CD4-positive, alpha-beta memory T cell (primary cell): ENCODE results near the gene CDK14. TPM values are rescaled to one million over a fixed set of nuclear protein-coding genes. Genes with fewer than 3 reads are reported as not detected.

Source experiments
- CTCF ChIA-PET: fragments of 350-600 bp; sonication (Branson Sonifier 250); formaldehyde crosslinking; loops from one replicate; lab custom pipeline; 2021; ENCODE audit warnings: inconsistent platforms; ENCODE audit not compliant: partially characterized antibody; lab: Charles Lee
- POLR2A ChIA-PET: fragments of 350-600 bp; sonication (Branson Sonifier 250); formaldehyde crosslinking; loops from one replicate; lab custom pipeline; 2021; ENCODE audit not compliant: partially characterized antibody; lab: Charles Lee
- DNase-seq, 5 donors: peaks; one replicate each; pipeline versions ENCODE4 v3.0.0 to v3.0.0-alpha.2; 2020 to 2022; ENCODE audit warnings: mixed read lengths in 1 of 5
- H3K27ac ChIP-seq: one replicate; pipeline ENCODE4 v1.7.0; 2013; ENCODE audit warnings: low read depth, low read length
- H3K27me3 ChIP-seq: 2 replicates; pipeline ENCODE4 v1.7.0; 2013; ENCODE audit warnings: mild to moderate bottlenecking, low read length, moderate library complexity; ENCODE audit not compliant: insufficient read depth
- H3K36me3 ChIP-seq: 2 replicates; pipeline ENCODE4 v1.7.0; 2013; ENCODE audit warnings: mild to moderate bottlenecking, low read length, moderate library complexity; ENCODE audit not compliant: insufficient read depth
- H3K4me1 ChIP-seq: 2 replicates; pipeline ENCODE4 v1.7.0; 2013; ENCODE audit warnings: mild to moderate bottlenecking, low read length, moderate library complexity; ENCODE audit not compliant: insufficient read depth
- H3K4me3 ChIP-seq, 2 donors: one replicate each; pipeline ENCODE4 v1.7.0; 2013; ENCODE audit warnings: low read length in 2 of 2, mild to moderate bottlenecking in 1 of 2
- H3K9me3 ChIP-seq, 2 donors: one replicate each; pipeline ENCODE4 v1.7.0; 2013; ENCODE audit warnings: low read length in 2 of 2, control low read depth in 1 of 2; ENCODE audit not compliant: control insufficient read depth in 1 of 2
- H3K27ac Mint-ChIP-seq, 7 donors: one replicate each; pipeline ENCODE4 v1.8.0; 2020 to 2021; ENCODE audit warnings: mixed read lengths in 7 of 7, mild to moderate bottlenecking in 6 of 7, inconsistent platforms in 3 of 7, moderate library complexity in 3 of 7
- H3K27me3 Mint-ChIP-seq, 2 donors: one replicate each; pipeline ENCODE4 v1.8.0; 2020 to 2021; ENCODE audit warnings: mixed read lengths in 2 of 2
- H3K36me3 Mint-ChIP-seq, 2 donors: one replicate each; pipeline ENCODE4 v1.8.0; 2020 to 2021; ENCODE audit warnings: mixed read lengths in 2 of 2, inconsistent platforms in 1 of 2, mild to moderate bottlenecking in 1 of 2
- H3K4me1 Mint-ChIP-seq, 4 donors: one replicate each; pipeline ENCODE4 v1.8.0; 2020 to 2021; ENCODE audit warnings: mixed read lengths in 4 of 4, mild to moderate bottlenecking in 1 of 4
- H3K4me3 Mint-ChIP-seq, 8 donors: one replicate each; pipeline ENCODE4 v1.8.0; 2020 to 2021; ENCODE audit warnings: mixed read lengths in 8 of 8, mild to moderate bottlenecking in 7 of 8, moderate library complexity in 6 of 8, inconsistent platforms in 3 of 8
- H3K9me3 Mint-ChIP-seq, 8 donors: one replicate each; pipeline ENCODE4 v1.8.0; 2020 to 2021; ENCODE audit warnings: mixed read lengths in 8 of 8, mild to moderate bottlenecking in 5 of 8, inconsistent platforms in 3 of 8, moderate library complexity in 1 of 8
- intact Hi-C: fragments of 100-400 bp; cut with micrococcal nuclease; formaldehyde crosslinking; loops from one replicate; pipeline ENCODE4 v1.15.1; 2023
- polyA plus RNA-seq, 2 donors: library from polyadenylated mRNA; unstranded; fragments of 300-500 nt; fragmentation: Illumina TruSeq; gene quantifications; one replicate each; pipeline ENCODE4 v1.2.3, GENCODE V29; 2021
- total RNA-seq, 2 experiments: library from RNA; stranded (reverse); gene quantifications; one replicate each; pipeline ENCODE4 v1.2.3, GENCODE V29; 2021

Gene CDK14
- total and polyA plus RNA-seq, 4 experiments from 2014 or later, result 0.47 to 0.81 (median 0.70) TPM; not detected in 1

DNA sequence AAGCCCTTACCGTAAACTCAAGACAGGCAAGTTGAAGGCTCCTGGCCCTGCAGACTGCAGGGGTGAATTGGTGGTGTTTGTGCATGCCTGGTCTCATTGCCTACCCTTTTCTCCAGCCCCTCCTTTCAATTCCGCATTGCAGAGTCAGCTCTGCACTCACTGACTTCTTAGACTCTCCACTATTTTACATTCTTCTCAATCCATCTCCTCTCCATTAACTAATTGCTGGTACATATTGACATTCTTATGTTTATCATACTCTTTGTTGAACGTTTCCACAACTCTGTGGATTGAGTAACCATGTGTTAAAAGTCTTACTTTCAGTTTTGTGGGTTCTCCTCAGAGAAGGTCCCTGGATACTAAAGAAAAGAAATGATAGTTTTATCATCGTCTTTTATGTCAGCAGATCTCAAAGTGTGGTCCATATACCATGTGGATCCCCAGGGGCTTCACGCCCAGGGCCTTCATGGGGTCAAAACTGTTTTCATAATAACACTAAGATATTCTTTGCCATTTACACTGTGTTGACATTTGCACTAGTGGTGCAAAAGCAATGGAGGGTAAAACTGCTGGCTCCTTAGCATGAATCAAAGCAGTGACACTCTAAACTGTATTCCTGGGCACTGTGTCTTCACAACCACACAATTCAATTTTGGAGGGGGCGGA, 532.7 kb downstream of the CDK14 start:
- intact Hi-C loops, result no loop called here
- Mint-ChIP-seq H3K4me3 (no peak overlapping the region), H3K27ac (no peak overlapping the region), H3K27me3 (peaks cover 0 to 2% of the 10 kb centered on the region in 2 donors), H3K9me3 (peaks cover 0 to 7% (median 2%) of the 10 kb centered on the region in 8 donors), H3K36me3 (no peaks in the 10 kb centered on the region), H3K4me1 (no peaks in the 10 kb centered on the region)
- H3K27ac ChIP-seq, result no peak overlapping the region
- H3K4me1 ChIP-seq, result no peaks in the 10 kb centered on the region
- no peak for DNase-seq
- ChIA-PET POLR2A (no interaction called here), CTCF (no interaction called here)
- H3K9me3 ChIP-seq, result no peaks in the 10 kb centered on the region
- H3K4me3 ChIP-seq, result no peak overlapping the region
- H3K36me3 ChIP-seq, result no peaks in the 10 kb centered on the region
- no peaks in the 10 kb centered on the region for H3K27me3 ChIP-seq

DNA sequence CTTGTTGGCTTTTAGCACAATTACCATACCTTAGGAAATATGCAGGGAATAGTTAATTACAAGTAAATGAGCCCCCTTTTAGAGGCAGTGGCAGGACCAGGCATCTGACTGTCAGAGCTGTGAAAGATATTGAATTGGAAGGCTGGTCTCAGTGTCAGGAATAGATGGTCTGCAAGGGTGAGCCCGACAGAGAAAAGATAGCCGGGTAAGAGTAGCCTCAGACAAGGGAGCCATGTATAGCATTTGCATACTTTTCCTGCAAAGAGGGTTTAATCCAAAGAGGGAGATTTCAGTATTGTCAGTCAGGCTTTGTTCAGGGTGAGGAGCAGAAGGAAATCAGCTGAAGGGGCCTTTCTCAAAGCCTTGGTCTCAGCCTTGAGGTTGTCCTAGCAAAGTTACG, 539.2 kb downstream of the CDK14 start:
- Mint-ChIP-seq H3K27me3 (peaks cover 1 to 2% of the 10 kb centered on the region in 2 donors), H3K4me3 (no peak overlapping the region), H3K4me1 (no peaks in the 10 kb centered on the region), H3K9me3 (peaks cover 0 to 7% (median 0%) of the 10 kb centered on the region in 8 donors), H3K27ac (no peak overlapping the region), H3K36me3 (no peaks in the 10 kb centered on the region)
- no peak overlapping the region for H3K27ac ChIP-seq
- H3K27me3 ChIP-seq, result no peaks in the 10 kb centered on the region
- no peak overlapping the region for H3K4me3 ChIP-seq
- no peaks in the 10 kb centered on the region for H3K36me3 ChIP-seq
- no peak for DNase-seq
- intact Hi-C loops, result no loop called here
- ChIA-PET CTCF (no interaction called here), POLR2A (no interaction called here)
- no peaks in the 10 kb centered on the region for H3K9me3 ChIP-seq
- no peaks in the 10 kb centered on the region for H3K4me1 ChIP-seq

DNA sequence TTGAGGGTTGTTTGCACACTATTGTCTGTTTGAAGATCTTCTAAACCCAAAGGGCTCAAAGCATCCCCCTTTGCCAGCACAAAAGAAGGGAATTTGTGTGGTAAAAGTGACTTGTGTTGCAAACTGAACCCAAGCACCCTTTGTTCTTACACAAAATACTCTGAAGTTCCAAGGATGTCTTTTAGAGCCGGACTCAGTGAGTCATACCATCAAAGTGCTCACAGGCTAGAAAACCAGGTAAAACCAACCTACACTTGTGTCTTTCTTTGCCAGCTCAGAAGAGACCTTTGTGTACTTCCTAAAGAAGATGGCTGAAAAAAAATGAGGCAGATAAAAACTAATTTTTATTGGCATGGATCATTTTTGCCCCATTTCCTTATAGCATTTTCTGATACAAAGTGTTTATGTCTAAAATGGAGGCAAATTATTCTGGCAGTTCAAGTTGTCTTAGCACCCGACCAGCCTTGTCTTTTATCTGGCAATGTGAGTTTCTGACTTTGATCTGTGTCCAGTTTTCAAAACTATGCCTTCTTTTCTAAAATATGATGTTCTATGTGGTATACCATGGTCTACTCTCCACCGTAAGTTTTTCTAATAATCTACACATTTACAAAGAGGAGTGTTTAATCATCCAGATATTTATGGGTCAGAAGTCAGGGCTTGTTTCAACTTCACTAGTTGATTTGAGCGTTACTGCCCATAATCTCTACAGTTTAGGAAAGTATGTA, 539.7 kb downstream of the CDK14 start:
- Mint-ChIP-seq H3K9me3 (peaks cover 0 to 7% (median 0%) of the 10 kb centered on the region in 8 donors), H3K36me3 (no peaks in the 10 kb centered on the region), H3K27me3 (peaks cover 1 to 2% of the 10 kb centered on the region in 2 donors), H3K4me3 (no peak overlapping the region), H3K4me1 (no peaks in the 10 kb centered on the region), H3K27ac (no peak overlapping the region)
- H3K36me3 ChIP-seq, result no peaks in the 10 kb centered on the region
- no peaks in the 10 kb centered on the region for H3K27me3 ChIP-seq
- H3K27ac ChIP-seq, result no peak overlapping the region
- no peaks in the 10 kb centered on the region for H3K4me1 ChIP-seq
- CTCF ChIA-PET, result no interaction called here
- POLR2A ChIA-PET, result no interaction called here
- H3K9me3 ChIP-seq, result no peaks in the 10 kb centered on the region
- no peak overlapping the region for H3K4me3 ChIP-seq
- intact Hi-C loops, result no loop called here
- no peak for DNase-seq

DNA sequence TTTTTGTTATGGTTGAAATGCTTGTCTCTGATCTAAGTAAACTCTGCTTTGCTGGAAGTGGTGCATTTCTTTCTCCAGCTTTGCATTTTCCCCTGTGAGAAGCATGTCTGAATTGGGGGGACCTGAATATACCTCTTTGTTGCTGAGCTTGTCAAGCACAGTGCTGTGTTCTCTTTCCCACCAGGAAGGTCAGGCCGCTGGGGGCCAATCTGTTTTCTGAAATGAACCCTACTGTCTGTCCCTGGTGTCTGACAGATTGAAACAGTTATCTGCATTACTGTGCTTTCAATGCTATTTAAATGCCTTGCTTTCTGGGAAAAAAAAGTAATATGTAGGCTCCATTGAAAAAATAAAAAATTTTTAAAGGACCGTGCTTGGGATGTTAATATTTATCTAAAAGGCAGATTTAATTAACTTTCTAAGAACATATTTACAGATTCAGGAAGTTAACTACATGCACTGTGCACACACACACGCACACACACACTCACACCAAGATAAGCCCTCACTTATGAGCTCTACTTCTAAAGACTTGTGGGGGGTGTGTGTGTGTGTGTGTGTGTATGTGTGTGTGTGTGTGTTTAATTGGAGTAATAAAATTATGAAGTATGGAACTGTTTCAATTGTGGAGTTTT, 541.1 kb downstream of the CDK14 start:
- H3K4me1 ChIP-seq, result no peaks in the 10 kb centered on the region
- intact Hi-C loops, result no loop called here
- POLR2A ChIA-PET, result no interaction called here

DNA sequence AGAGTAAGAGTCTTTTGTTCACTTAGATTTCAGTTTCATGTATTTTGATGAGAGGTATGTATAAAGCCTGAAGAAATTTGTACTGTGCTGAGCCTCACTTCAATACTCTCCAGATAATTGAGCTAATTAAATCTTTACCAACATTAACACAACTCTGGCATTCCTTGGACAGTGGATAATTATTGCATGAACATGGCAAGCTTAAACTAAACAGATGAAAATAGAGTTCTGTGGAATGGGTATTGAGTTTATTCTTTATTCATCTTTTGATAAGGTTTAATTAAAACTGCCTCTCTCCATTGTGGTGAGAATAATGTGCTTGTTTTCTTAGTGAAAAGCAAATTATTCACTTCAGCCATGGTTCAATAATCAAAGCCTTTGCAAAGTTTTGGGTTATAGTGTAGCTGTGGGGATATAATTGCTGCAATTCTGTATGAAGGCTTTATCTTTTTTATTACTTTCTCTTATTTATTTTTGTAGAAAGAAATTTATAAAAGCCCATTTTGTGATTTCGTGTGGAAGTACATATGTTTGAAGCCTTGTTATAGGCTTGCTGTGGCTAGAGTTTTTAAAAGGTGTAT, 541.8 kb downstream of the CDK14 start:
- no peaks in the 10 kb centered on the region for H3K36me3 ChIP-seq
- peaks cover 0 to 4% (median 0%) of the 10 kb centered on the region in 8 donors for H3K9me3 Mint-ChIP-seq
- intact Hi-C loops, result no loop called here

More for the DNA sequence above, 541.1 kb downstream of the CDK14 start:
- Mint-ChIP-seq H3K9me3 (peaks cover 0 to 4% (median 0%) of the 10 kb centered on the region in 8 donors), H3K36me3 (no peaks in the 10 kb centered on the region), H3K4me3 (no peak overlapping the region), H3K4me1 (no peaks in the 10 kb centered on the region), H3K27me3 (peaks cover 0 to 1% of the 10 kb centered on the region in 2 donors), H3K27ac (peak overlapping the region in 1 of 7 donors; percentile 11)
- CTCF ChIA-PET, result no interaction called here
- H3K4me3 ChIP-seq, result no peak overlapping the region
- no peak overlapping the region for H3K27ac ChIP-seq
- H3K27me3 ChIP-seq, result no peaks in the 10 kb centered on the region
- DNase-seq, result no peak
- no peaks in the 10 kb centered on the region for H3K9me3 ChIP-seq
- H3K36me3 ChIP-seq, result no peaks in the 10 kb centered on the region

DNA sequence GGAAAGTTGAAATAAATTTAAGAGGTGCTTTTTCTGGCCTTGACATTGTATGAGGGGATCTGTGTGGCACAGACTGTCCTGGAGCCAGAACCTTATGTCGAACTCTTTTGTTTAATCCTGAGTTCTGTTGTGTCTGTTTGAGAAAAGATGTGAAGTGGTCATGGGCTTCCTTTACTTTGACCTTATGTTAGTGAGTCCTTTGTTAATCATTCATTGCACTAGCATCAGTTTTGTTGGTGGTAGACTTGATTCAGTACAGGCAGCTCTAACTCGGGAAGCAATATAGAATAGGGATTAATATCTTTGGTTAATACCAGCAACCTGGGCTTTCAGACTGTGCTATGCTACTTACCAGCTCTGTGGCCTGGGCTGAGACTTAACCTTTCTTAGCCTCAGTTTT, 544.2 kb downstream of the CDK14 start:
- intact Hi-C loops, result no loop called here
- no peak overlapping the region for H3K4me3 ChIP-seq
- DNase-seq, result no peak
- H3K4me1 Mint-ChIP-seq, result no peaks in the 10 kb centered on the region
- no peaks in the 10 kb centered on the region for H3K27me3 Mint-ChIP-seq
- no peaks in the 10 kb centered on the region for H3K27me3 ChIP-seq
- no peaks in the 10 kb centered on the region for H3K36me3 ChIP-seq
- H3K4me3 Mint-ChIP-seq, result no peak overlapping the region
- peaks cover 0 to 4% (median under 1%) of the 10 kb centered on the region in 8 donors for H3K9me3 Mint-ChIP-seq
- no peaks in the 10 kb centered on the region for H3K36me3 Mint-ChIP-seq
- H3K9me3 ChIP-seq, result no peaks in the 10 kb centered on the region
- CTCF ChIA-PET, result no interaction called here
- no peaks in the 10 kb centered on the region for H3K4me1 ChIP-seq
- POLR2A ChIA-PET, result no interaction called here
- H3K27ac Mint-ChIP-seq, result no peak overlapping the region
- no peak overlapping the region for H3K27ac ChIP-seq

More for the DNA sequence above, 541.8 kb downstream of the CDK14 start:
- Mint-ChIP-seq H3K4me1 (no peaks in the 10 kb centered on the region), H3K27ac (no peak overlapping the region), H3K4me3 (no peak overlapping the region), H3K36me3 (no peaks in the 10 kb centered on the region), H3K27me3 (peaks cover 0 to 1% of the 10 kb centered on the region in 2 donors)
- ChIA-PET CTCF (no interaction called here), POLR2A (no interaction called here)
- Histone ChIP-seq H3K9me3 (no peaks in the 10 kb centered on the region), H3K4me3 (no peak overlapping the region), H3K4me1 (no peaks in the 10 kb centered on the region), H3K27me3 (no peaks in the 10 kb centered on the region), H3K27ac (no peak overlapping the region)
- no peak for DNase-seq

DNA sequence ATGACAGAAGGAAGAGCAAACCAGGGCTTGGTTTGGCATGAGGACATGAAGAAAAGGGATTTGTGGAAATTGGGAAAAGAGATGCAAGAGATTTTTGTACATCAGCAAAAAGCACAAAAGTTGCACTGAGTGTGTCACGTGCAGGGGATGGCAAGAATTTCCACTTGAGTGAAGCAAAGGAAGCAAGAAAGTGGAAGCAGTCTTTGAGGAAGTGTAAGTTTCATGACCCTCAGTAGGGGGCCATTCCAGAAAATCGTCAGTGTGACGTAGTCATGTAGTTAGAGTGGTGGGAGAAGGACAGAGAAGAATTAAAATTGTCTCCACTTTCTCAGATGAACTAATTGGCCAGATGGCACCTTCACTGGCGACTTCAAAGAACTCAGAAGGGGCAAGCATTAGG, 544.9 kb downstream of the CDK14 start:
- intact Hi-C loops, result no loop called here
- POLR2A ChIA-PET, result no interaction called here

More for the DNA sequence above, 544.9 kb downstream of the CDK14 start:
- Mint-ChIP-seq H3K4me1 (no peaks in the 10 kb centered on the region), H3K27me3 (no peaks in the 10 kb centered on the region), H3K36me3 (no peaks in the 10 kb centered on the region), H3K27ac (no peak overlapping the region), H3K9me3 (peaks cover 0 to 4% (median under 1%) of the 10 kb centered on the region in 8 donors), H3K4me3 (no peak overlapping the region)
- CTCF ChIA-PET, result no interaction called here
- no peak for DNase-seq
- Histone ChIP-seq H3K9me3 (no peaks in the 10 kb centered on the region), H3K27ac (no peak overlapping the region), H3K4me1 (no peaks in the 10 kb centered on the region), H3K36me3 (no peaks in the 10 kb centered on the region), H3K4me3 (no peak overlapping the region), H3K27me3 (no peaks in the 10 kb centered on the region)
